ENCODE results near the gene LPP.

GRCh38 chr3:188752850-188753249 lies 598.9 kb downstream of the LPP start:
- TF ChIP-seq POLR2A (IDR thresholded peaks at IDR 0.05) (no peak), CTCF (IDR thresholded peaks at IDR 0.05) (no peak)

All from ovary (tissue), 3 donors.